HG03565 (cell line): Measurements from ENCODE around the gene INTS15.

Source experiments
- ATAC-seq: cut with Tn5 transposase; IDR thresholded peaks from one replicate; pipeline ENCODE4 v1.9.1; 2021; ENCODE audit warnings: mild to moderate bottlenecking, moderate library complexity; ENCODE audit not compliant: unreplicated experiment

The INTS15 gene

DNA sequence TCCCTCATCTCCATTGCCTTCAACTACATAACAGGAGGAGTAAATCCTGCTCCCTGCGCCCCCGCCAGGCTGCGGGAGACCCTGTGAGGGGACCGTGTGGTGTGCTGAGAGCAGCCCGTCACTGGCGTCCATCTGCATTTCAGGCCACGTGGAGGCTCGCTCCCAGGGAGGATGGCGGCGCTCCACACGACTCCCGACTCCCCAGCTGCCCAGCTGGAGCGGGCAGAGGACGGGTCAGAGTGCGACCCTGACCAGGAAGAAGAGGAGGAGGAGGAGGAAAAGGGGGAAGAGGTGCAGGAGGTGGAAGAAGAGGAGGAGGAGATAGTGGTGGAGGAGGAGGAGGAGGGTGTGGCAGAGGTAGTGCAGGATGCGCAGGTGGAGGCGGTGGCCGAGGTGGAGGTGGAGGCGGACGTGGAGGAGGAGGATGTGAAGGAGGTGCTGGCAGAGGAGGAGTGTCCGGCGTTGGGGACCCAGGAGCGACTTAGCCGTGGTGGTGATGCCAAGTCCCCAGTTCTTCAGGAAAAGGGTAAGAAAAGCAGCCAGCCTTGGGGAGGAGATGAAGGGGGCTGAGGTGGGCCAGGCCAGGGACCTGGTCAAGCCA lies 52.5 kb downstream of the INTS15 start:
- ATAC-seq: no peak

GRCh38 chr7:6642861-6643640 lies 53.2 kb downstream of the INTS15 start:
- ATAC-seq: no peak

DNA sequence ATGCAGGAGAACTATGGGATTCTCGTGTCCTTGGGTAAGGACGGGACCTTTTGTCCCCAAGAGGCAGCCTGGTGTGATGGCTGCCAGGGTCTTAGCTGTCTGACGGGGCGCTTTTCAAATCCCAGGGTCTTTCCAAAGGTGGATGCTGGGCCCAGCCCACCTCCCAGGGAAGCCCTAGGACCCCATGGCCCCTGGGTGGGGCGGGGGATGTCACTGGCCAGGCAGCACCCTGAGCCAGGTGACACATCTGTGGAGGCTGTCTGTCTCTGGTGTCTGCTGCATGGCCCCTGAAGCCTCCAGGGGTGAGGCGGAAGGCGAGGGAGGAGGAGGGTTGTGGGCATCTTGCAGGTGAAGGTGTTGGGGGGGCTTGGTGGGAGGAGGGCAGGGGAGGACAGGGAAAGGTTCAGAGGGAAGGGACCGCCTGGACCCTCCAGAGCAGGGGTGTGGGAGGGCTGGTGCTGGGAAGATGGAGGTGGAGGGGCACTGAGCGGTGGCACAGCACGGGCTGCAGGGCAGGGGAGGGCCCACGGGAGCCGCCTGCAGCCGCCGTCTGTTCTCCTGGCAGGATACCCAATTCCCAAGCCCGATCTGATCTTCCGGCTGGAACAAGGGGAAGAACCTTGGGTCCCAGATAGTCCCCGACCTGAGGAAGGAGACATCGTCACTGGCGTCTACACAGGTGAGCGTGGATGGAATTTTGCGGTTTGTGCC lies 54.2 kb downstream of the INTS15 start:
- no peak for ATAC-seq

DNA sequence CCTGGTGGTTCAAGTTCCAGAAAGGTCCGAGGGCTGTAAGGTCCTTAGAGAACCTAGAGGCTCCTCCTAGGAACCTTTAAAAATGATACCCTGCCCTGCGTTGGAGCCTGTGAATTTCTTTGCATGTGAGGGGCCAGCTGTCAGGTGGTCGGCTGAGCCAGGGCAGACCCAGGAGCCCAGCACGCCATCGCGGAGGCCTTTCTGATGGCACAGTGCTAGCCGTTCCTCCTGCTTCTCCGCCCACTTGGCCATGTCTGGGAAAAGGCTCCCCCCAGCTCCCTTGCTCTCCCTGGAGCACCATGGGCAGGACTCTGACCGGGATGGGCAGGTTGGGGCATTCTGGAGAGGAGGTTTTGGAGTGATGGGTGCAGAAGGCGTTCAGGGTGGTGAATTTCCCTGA lies 54.9 kb downstream of the INTS15 start:
- no peak for ATAC-seq

GRCh38 chr7:6646465-6646864 lies 56.6 kb downstream of the INTS15 start:
- ATAC-seq: no peak

- no peak for ATAC-seq
Observed at GRCh38 chr7:6647080-6647479, 57.3 kb downstream of the INTS15 start.

GRCh38 chr7:6647541-6647940 lies 57.7 kb downstream of the INTS15 start:
- ATAC-seq: no peak

GRCh38 chr7:6648066-6648814 lies 58.4 kb downstream of the INTS15 start:
- ATAC-seq: no peak

DNA sequence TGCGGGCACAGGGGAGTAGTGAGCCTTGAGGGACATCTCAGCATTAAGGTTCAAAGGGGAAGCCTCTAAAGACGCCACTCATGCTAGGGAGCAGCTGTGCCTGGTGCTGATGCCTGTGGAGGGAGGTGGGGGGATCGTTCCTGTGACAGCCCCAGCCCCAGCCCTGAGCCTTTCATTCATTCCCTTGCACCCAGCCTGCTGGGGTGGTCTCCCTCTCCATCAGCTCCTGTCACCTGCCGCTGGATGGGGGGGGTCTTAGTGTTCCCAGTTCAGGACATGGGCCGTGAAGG lies 58.9 kb downstream of the INTS15 start:
- no peak for ATAC-seq

DNA sequence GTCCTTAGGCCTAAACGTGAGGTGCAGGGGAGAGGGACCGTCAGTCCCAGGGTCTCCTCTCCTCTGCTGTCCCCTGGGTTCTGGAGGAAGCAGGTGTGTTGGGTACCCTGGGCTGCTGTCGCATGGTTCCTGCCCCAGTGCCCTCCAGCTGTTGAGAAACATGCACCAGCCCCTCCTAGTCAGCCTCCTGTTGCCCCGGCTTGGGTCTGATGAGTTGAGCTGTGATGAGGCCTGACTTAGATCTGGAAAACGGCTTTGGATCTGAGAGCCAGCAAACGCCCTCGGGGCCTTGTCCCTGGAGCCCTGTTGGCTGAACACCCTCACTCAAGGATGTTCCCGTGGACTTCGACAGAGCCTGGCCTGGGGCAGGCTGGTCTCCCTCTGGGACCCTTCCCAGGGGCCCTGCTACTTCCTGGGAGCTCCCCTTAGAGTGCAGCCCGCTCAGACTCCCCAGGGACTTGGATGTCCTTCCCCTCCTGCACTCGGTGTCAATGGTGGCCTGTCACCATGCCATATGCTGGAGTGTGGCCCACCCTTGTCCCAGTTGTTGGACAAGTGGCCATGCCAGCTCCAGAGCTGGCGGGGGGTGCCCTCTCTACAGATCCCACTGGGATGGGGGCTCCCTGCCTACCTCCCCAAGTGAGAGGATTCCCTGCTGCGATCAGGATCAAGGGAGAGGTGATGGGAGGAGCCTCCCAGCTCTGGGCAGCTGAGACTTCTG lies 59.6 kb downstream of the INTS15 start:
- no peak for ATAC-seq

- ATAC-seq: no peak
Observed at GRCh38 chr7:6650086-6650485, 60.3 kb downstream of the INTS15 start.

DNA sequence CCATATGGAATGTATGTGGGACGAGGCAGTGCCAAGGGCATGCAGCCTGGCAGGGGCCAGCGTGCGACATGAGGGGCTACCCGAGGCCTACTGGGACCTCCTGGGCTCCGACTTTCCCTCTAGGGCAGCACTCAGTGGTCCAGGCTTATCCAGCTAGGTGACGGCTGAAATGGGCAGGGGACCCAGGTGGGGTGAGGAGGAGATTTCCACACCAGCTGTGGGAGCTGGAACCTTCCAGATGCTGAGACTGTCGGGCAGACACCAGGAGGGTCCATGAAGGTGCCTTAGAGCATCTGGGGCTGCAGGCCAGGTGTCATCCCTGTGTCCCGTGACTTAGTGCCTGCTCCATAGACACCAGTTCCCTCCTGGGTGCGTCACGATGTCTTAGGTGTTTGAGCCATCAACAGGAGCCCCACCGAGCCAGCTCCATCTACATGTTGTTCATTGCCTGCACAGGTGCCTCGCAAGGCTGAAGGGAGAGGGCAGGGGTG lies 60.7 kb downstream of the INTS15 start:
- no peak for ATAC-seq

DNA sequence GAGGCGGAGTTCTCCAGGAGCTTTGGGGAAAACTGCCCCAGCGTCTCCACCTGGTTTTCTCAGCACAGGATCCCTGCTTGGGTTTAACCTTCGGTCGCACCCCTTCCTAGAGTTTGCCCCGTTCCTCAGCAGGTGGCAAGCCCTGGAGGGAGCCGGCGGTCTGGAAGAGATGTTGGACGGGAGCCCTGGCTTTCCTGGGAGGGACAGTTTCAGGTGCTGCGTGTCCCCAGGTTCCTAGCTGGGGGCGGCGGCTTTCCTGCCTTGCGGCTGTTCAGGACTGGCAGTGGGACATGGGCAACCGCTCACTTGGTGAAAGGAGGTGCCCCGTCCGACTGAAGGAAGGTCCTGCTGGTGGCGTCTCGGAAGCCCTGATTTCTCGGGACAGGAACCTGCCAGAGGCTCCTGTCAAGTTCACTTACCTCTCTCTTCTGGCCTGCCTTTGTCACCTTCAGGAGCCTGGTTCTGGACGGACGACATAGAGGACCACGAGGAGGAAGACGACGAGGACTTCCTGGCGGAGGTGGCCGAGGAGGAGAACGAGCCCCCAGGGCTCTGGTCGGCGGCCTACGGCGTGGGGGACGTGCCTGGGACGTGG lies 62.1 kb downstream of the INTS15 start:
- ATAC-seq: no peak

DNA sequence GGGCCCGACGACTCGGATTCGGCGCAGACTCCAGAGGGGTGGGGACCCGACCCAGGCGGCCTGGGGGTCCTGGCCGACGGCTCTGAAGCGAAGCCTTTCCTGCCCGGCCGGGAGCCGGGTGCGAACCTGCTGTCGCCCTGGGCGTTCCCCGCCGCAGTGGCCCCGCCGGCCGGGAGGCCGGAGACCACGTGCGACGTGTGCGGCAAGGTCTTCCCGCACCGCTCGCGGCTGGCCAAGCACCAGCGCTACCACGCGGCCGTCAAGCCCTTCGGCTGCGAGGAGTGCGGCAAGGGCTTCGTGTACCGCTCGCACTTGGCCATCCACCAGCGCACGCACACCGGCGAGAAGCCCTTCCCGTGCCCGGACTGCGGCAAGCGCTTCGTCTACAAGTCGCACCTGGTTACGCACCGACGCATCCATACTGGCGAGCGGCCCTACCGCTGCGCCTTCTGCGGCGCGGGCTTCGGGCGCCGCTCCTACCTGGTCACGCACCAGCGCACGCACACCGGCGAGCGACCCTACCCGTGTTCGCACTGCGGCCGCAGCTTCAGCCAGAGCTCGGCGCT lies 62.7 kb downstream of the INTS15 start:
- ATAC-seq: no peak

DNA sequence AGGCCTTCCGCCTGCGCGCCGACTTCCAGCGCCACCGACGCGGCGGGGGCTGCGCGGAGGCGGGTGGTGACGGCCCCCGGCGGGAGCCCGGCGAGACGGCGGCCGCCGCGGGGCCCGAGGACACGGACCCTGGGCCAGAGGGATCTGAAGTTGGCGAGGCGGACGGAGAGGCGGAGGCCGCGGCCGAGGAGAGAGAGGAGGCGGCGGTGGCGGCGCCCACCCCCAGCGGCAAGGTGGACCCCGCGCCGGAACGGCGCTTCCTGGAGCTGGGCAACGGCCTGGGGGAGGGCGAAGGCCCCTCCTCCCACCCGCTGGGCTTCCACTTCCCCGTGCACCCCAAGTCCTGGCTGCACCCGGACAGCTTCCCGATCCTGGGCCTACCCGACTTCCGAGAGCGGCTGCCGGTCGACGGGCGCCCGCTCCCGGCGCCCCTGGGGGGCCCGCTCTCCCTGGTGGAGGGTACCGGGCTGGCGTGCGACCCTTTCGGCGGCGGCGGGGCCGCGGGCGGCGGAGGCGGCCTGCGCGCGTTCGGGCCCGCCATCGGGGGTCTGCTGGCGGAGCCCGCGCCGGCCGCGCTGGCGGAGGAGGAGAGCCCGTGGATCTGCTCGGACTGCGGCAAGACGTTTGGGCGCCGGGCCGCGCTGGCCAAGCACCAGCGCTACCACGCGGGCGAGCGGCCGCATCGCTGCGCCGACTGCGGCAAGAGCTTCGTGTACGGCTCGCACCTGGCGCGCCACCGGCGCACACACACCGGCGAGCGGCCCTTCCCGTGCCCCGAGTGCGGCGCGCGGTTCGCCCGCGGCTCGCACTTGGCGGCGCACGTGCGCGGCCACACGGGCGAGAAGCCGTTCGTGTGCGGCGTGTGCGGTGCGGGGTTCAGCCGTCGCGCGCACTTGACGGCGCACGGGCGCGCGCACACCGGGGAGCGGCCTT lies 63.5 kb downstream of the INTS15 start:
- no peak for ATAC-seq

DNA sequence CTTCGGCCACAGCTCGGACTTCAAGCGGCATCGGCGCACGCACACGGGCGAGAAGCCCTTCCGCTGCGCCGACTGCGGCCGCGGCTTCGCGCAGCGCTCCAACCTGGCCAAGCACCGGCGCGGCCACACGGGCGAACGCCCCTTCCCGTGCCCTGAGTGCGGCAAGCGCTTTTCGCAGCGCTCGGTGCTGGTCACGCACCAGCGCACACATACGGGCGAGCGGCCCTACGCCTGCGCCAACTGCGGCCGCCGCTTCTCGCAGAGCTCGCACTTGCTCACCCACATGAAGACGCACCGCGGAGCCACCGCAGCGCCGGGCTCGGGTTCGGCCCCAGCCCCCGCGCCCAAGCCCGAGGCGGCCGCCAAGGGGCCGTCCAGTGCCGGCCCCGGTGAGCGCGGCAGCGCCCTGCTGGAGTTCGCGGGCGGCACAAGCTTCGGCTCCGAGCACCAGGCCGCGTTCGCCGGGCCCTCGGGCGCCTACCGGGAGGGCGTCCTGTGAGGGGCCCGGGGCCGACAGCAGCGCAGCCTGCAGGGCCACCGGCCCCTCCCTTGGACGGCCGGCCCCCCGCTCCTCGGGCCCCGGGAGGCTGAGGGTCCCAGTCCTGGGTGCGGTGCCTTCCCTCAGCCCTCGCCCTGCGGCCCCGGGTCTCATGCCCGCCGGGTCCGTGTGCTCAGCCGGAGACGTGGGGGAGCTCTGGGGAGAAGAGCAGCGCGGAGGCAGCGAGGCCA lies 64.5 kb downstream of the INTS15 start:
- ATAC-seq: no peak

DNA sequence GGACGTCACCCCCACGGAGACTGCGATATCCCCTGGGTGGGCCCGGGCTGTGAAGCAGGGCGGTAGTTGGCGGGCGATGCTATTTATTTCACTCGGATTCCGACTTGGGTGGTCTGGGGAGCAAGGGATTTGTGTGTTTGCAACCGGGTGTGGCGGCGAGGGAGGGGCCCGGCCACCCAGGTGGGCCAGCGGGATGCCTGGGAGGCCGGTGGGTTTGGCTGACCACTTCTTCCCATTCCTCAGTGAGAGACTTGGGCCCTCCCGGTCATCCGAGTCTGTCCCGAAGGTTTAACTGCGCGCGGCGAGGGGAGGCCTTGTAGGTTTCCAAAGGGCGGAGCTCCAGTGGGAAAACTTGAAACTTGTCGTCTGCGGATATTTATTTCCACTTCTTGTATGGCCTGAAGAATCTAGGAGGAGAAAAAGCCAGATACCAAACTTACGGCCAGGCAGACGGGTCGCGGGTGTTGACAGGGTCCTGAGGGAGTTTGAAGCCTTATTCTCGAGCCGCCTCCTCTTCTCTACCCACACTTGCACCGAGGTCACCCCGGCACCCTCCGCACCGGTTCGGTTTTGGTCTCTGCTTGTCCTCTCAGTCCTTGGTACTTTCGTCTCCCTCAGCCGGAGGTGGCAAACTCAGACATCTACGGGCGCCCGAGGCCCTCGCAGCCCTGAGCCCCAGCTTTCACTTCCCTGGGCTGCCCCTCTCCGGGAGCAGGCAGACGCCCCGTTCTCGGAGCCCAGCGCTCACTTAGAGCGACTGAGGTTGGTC lies 65.2 kb downstream of the INTS15 start:
- no peak for ATAC-seq
